MG63 (cell line): Measurements from ENCODE around the gene TMEM82. TPM values are rescaled to one million over a fixed set of nuclear protein-coding genes. Genes with fewer than 3 reads are reported as not detected.

Source experiments
- DNase-seq: peaks from one replicate; pipeline ENCODE4 v3.0.0-alpha.2; 2020
- H3K27me3 ChIP-seq: fragments of 250-450 bp; sonication (Bioruptor Pico); 2 replicates; pipeline ENCODE4 v1.5.1; 2020; ENCODE audit warnings: mild to moderate bottlenecking, moderate library complexity
- H3K36me3 ChIP-seq: fragments of 250-450 bp; sonication (Bioruptor Pico); 2 replicates; pipeline ENCODE4 v1.5.1; 2020; ENCODE audit warnings: mild to moderate bottlenecking, moderate library complexity
- H3K4me3 ChIP-seq: fragments of 250-450 bp; sonication (Bioruptor Pico); 2 replicates; pipeline ENCODE4 v1.5.1; 2020; ENCODE audit warnings: mild to moderate bottlenecking, moderate library complexity
- H3K9me3 ChIP-seq: fragments of 250-450 bp; sonication (Bioruptor Pico); 2 replicates; pipeline ENCODE4 v1.5.1; 2020; ENCODE audit warnings: mild to moderate bottlenecking, moderate library complexity
- total RNA-seq: library from RNA; depleted of rRNA; stranded (reverse); fragments of >200 nt; shearing (Covaris generic); gene quantifications from 2 replicates; pipeline ENCODE4 v1.2.3, GENCODE V29; 2014; ENCODE audit warnings: low replicate concordance

Gene TMEM82
- total RNA-seq, 1 experiment from 2014 or later = not detected

DNA sequence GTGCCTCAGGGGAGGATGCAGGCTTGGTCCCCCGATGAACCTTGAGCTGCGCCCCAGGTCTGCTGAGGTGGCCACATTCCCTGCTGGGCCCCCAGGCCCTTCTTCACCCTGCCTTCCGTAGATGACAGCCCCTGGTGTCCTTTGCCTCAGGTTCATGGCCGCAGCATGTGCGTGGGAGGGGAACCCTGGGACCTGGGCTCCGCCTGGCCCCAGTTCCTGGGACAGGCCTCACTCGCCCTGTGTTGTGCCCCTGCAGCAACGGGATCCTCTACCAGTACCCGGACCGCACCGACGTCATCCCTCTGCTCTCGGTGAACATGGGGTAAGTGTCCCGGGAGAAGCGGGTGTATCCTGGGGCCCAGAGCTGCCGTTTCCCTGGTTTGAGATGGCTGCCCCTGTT lies 11.4 kb upstream of the TMEM82 start:
- Histone ChIP-seq H3K4me3 (no peak overlapping the region), H3K27me3 (no peaks in the 10 kb centered on the region), H3K36me3 (peaks cover 29% of the 10 kb centered on the region), H3K9me3 (no peaks in the 10 kb centered on the region)
- DNase-seq = no peak

DNA sequence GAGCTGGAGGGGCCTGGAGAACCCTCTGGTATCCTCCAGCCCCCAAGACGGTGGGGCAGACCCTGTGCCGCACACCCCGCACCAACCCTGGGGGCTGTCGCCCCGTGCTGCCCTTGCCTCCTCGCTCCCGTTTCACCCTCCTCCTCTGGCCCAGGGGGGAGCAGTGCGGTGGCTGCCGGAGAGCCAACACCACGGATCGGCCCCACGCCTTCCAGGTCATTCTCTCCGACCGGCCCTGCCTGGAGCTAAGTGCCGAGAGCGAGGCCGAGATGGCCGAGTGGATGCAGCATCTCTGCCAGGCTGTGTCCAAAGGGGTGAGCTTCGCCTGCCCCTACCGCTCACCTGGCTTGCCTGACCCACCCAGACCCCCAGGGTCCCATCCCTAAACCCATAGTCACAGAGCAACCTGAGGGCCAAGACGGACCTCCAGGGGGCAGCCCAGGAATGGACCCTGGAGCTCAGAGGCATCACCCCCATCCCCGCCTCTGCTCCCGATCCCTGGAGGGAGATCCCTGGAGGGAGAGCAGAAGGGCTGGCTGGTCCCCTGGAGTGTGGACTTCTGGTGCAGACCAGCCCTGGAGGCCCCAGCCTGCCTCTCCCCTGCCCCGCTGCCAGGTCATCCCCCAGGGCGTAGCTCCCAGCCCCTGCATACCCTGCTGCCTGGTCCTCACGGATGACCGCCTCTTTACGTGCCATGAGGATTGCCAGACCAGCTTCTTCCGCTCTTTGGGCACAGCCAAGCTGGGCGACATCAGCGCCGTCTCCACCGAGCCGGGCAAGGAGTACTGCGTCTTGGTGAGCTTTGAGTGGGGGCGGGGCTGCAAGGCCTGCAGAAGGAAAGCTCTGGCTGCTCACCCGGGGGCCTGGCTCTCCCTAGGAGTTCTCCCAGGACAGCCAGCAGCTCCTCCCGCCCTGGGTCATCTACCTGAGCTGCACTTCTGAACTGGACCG lies 10.3 kb upstream of the TMEM82 start:
- Histone ChIP-seq H3K9me3 (no peaks in the 10 kb centered on the region), H3K4me3 (no peak overlapping the region), H3K27me3 (no peaks in the 10 kb centered on the region), H3K36me3 (peaks cover 29% of the 10 kb centered on the region)
- no peak for DNase-seq

DNA sequence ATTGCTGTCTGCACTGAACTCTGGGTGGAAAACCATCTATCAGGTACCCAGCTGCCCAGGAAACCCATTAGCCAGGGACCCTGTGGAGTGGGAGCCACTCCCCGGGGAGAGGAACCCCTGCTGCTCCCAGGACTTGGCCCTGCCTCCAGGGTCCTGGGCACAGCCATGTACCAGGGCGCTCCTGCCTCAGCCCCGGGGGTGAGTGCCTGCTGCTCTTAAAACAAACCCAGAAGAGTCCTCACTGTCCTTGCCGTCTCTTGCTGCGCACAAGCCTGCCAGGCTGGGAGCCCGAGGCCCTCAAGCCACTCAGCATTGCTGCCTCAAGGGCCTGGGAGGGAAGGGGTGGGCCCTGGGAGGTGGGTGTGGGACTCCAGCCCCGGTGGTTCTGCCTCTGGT lies 9.6 kb upstream of the TMEM82 start:
- no peak for DNase-seq

DNA sequence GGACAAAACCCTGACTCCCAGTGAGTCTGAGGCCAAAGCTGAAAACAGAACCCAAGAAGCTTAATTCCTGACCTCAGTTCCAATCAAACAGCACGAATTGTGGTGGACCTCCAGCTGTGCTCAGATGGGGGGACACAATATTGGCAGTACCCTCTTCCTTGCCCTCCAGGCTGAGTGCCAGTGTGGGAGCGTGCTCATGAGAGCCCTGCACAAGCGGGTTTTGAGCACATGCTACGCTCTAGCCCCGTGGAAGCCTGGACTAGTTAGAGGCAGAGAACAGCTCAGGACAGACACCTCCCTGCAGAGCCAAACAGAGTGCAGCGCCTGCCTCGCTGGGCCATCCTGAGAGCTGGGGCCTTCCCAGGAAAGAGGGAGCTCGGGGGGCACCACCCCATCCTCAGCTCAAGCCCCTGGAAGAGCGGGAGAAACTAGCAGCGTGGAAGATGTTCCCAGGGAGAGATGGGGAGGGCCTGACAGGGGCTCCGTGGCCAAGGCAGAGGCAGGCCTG lies 9.0 kb upstream of the TMEM82 start:
- peaks cover 20% of the 10 kb centered on the region for H3K36me3 ChIP-seq
- H3K4me3 ChIP-seq = no peak overlapping the region
- H3K27me3 ChIP-seq = no peaks in the 10 kb centered on the region
- no peak for DNase-seq
- no peaks in the 10 kb centered on the region for H3K9me3 ChIP-seq

More for the DNA sequence above, 9.6 kb upstream of the TMEM82 start:
- H3K4me3 ChIP-seq = no peak overlapping the region
- no peaks in the 10 kb centered on the region for H3K9me3 ChIP-seq
- no peaks in the 10 kb centered on the region for H3K27me3 ChIP-seq
- H3K36me3 ChIP-seq = peaks cover 25% of the 10 kb centered on the region

DNA sequence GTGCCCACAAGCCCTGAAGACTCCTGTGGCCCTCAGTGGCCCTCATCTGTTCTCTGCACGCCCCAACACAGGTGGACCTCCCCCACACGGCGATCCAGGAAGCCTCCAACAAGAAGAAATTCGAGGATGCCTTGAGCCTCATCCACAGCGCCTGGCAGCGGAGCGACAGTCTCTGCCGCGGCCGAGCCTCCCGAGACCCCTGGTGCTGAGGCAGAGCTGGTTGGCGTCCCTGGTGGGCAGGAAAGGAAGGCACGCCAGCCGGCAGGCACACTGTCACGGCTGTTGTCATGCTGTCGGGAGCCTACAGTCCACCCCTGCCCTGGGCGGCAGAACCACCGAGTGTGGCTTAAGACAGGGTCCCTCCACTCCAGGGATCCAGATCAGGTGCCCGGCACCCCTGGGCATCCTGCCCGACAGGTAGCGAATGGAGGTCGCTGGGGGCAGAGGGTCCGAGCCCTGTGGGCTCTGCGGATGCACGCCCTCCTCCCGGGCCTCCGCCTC lies 8.5 kb upstream of the TMEM82 start:
- Histone ChIP-seq H3K36me3 (peaks cover 20% of the 10 kb centered on the region), H3K27me3 (no peaks in the 10 kb centered on the region), H3K4me3 (no peak overlapping the region), H3K9me3 (no peaks in the 10 kb centered on the region)
- no peak for DNase-seq

DNA sequence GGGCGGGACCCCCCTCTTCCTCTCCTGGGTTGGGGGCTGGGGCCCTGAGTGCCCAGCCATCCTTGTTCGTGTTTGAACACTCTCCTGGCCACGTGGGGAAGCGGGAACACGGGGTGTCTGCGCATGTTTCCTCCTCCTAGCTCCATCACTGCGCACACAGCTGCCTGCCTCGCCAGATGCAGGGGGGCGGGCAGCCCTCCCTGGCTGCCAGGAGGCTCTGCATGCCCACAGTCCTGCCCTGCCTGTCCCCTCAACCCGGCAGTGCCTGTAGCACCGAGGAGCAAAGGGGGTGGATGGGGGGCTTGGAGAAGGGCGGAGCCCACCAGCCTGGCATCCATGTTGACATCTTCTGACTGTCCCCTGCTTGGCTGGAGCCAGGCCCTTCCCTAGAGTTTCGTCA lies 8.0 kb upstream of the TMEM82 start:
- no peaks in the 10 kb centered on the region for H3K9me3 ChIP-seq

DNA sequence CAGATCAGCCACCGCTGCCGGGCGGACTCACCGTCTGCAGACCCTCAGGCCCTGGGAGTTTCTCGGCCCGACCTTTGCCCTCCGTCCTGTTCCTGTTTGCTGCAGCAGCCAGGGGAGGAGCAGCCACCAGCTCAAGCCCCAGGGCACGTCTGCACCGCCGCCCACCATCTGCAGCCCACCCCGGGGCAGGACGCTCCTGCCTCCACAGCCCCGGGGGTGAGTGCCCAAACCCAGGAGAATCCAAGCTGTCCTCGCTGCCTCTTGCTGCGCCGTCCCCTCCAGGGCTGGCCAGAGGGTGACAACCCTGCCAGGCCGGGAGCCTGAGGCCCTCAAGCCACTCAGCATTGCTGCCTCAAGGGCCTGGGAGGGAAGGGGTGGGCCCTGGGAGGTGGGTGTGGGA lies 7.4 kb upstream of the TMEM82 start:
- no peaks in the 10 kb centered on the region for H3K9me3 ChIP-seq
- peaks cover 17% of the 10 kb centered on the region for H3K36me3 ChIP-seq
- no peak for DNase-seq
- no peak overlapping the region for H3K4me3 ChIP-seq
- H3K27me3 ChIP-seq = no peaks in the 10 kb centered on the region

More for the DNA sequence above, 8.0 kb upstream of the TMEM82 start:
- no peaks in the 10 kb centered on the region for H3K27me3 ChIP-seq
- DNase-seq = no peak
- H3K4me3 ChIP-seq = no peak overlapping the region
- peaks cover 20% of the 10 kb centered on the region for H3K36me3 ChIP-seq

DNA sequence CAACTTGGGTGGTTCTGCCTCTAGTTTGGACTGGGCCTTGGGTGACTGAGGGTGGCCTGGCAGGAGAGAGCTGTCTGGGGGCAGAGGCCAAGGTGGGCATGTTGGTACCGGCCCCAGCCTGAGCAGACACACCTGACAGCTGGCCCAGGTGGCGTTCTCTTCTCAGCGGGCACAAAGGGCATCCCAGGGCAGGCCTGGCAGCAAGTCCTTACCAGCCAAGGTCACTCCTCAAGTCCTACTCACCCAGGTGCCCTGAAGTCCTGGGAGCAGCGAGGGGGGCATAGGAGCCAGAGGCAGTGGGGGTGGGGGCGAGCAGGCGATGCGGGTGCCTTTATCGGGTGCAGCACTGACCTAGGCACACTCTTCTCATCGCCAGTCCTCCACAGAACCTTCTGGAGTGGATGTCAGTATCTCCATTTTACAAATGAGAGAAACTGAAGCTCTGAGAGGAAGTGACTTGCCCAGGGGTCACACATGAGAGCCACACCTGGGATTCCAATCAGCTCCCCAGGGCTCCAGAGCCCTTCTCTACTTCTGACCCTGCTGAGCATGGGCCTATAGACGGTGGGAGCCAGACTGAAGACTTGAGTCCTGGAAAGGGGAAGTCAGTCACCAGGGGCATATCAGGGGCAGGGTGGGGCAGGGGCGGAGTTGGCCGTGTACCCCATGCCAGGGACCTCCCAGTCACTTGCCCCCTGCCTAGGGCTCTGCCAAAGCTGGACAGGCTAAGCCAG lies 6.8 kb upstream of the TMEM82 start:
- H3K36me3 ChIP-seq = peaks cover 17% of the 10 kb centered on the region
- H3K27me3 ChIP-seq = no peaks in the 10 kb centered on the region
- H3K9me3 ChIP-seq = no peaks in the 10 kb centered on the region
- no peak overlapping the region for H3K4me3 ChIP-seq
- DNase-seq = no peak

DNA sequence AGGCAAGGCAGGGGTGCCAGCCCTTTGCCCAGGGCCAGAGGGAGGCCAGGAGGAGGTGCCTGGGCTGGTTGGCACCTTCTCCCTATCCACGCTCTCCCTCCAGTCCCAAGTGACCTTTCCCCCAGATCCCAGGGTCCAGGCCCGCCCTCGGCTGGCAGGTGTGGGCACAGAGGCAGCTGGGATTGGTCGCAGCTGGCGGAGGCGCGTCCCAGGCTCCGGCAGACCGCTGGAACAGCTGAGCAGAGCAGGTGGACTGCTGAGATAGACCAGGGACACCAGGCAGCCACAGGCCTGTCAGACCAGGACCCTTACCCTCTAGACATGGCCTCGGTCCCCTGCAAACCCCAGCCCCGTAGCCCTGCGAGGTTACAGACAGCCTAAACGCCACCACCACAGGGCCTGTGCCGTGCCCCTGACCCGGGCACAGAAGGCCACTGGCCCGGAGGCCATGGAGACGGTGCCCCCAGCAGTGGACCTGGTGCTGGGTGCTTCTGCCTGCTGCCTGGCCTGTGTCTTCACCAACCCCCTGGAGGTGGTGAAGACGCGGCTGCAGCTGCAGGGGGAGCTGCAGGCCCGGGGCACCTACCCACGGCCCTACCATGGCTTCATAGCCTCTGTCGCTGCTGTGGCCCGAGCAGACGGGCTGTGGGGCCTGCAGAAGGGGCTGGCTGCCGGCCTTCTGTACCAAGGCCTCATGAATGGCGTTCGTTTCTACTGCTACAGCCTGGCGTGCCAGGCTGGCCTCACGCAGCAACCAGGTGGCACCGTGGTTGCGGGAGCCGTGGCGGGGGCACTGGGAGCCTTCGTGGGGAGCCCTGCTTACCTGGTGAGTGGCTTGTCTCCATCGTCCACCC lies 6.0 kb upstream of the TMEM82 start, which contains the start of gene SLC25A34:
TSS of gene SLC25A34 (plus strand) at position 221 of the 854 bp plus-strand sequence. CDS start at position 449, 228 bp downstream.
- Histone ChIP-seq H3K4me3 (no peak within 1 kb of the TSS), H3K36me3 (peaks cover 13% of the 10 kb centered on the region; the same call in 1 of the 2 replicates), H3K9me3 (no peaks in the 10 kb centered on the region), H3K27me3 (no peaks in the 10 kb centered on the region)
- DNase-seq = no peak

DNA sequence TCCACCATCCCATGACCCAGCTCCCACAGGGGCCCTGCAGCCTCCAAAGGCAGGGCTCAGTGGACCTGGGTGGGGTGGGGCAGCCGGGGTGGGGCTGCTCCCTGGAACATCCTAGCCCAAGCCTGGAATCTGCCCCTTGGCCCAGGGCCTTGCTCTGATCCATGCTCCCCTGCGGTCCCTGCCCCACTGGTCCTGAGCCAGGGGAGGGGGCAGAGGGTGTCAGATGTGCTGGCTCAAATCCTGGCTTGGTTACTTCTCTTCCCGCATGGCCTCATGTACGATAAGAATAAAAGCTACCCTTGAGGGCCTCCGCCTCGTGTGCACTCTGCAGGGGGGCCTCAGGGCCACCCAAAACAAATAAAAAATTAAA lies 5.4 kb upstream of the TMEM82 start:
- Histone ChIP-seq H3K36me3 (peaks cover 13% of the 10 kb centered on the region; the same call in 1 of the 2 replicates), H3K9me3 (no peaks in the 10 kb centered on the region), H3K4me3 (no peak overlapping the region), H3K27me3 (no peaks in the 10 kb centered on the region)
- DNase-seq = no peak

DNA sequence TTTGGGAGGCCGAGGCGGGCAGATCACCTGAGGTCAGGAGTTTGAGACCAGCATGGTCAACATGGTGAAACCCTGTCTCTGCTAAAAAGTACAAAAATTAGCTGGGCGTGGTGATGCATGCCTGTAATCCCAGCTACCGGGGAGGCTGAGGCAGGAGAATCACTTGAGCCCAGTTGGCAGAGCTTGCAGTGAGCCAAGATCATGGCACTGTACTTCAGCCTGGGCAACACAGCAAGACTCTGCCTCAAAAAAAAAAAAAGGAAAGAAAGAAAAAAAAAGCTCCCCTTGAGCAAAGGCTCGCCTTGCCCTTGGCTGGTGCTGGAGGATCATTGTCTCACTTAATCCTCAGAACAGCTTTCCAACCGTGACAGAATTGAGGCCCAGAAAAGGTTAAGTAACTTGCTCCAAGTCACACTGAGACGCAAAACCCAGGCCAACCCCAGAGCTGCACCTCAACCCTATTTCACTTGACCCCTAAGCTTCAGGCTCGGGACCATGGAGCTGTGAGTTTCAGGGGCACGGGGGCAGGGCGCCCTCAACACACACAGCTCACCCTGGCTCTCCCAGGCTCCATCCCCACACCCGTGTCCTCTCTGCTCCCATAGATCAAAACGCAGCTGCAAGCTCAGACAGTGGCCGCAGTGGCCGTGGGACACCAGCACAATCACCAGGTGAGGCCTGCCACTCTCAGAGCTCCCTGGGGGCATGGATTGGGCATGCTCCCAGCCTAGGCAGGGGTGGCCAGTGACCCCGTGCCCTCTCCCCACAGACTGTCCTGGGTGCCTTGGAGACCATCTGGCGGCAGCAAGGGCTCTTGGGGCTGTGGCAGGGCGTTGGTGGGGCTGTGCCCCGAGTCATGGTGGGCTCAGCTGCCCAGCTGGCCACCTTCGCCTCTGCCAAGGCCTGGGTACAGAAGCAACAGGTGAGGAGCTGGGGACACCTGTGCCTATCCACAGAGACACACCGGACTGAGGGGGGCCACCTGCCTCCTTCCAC lies 4.7 kb upstream of the TMEM82 start:
- Histone ChIP-seq H3K27me3 (no peaks in the 10 kb centered on the region), H3K9me3 (no peaks in the 10 kb centered on the region), H3K36me3 (peaks cover 13% of the 10 kb centered on the region; the same call in 1 of the 2 replicates), H3K4me3 (no peak overlapping the region)
- DNase-seq = no peak

DNA sequence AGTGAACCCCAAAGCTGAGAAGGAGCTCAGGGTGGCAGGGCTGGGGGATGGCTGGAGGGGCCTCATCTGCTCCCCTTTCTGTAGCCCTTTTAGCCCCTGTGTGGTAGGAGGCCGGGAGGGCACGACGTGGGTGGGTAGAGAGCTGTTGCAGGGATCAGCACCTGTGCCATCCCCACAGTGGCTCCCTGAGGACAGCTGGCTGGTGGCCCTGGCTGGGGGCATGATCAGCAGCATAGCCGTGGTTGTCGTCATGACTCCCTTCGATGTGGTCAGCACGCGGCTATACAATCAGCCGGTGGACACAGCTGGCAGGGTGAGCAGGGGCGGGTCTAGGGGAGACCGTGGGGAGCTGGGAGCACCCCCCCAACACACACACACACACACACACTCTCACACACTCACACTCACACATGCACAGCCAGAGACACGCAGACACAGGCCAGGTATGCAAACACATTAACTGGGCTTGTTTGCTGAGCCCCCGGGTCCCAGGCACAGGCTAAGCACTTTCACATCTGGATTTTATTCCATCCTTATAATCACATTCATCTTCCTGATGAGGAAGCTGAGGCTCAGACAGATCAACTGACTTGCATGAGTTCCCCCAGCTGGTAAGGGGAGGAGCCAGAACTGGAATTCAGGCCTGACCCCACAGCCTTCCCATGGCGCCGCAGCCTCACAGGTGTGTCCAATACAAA lies 3.7 kb upstream of the TMEM82 start:
- H3K9me3 ChIP-seq = no peaks in the 10 kb centered on the region
- peaks cover 13% of the 10 kb centered on the region; the same call in 1 of the 2 replicates for H3K36me3 ChIP-seq
- H3K27me3 ChIP-seq = no peaks in the 10 kb centered on the region
- no peak overlapping the region for H3K4me3 ChIP-seq
- DNase-seq = no peak

DNA sequence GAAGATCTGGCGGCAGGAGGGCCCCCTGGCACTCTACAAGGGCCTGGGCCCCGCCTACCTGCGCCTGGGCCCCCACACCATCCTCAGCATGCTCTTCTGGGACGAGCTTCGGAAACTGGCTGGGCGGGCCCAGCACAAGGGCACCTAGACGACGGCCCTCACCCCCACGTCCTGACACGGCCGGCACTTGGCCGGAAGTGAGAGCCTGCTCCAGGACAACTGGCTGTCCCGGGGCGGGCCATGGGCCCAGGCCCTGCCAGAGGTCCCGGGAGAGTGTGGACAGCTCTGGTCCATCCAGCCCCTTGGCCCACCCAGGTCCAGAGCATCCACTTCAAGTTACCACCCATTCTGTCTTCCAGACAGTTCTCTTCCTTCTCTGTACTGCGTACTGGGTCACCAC lies 3.0 kb upstream of the TMEM82 start:
- DNase-seq = no peak
- Histone ChIP-seq H3K4me3 (no peak overlapping the region), H3K9me3 (no peaks in the 10 kb centered on the region), H3K36me3 (peaks cover 6% of the 10 kb centered on the region; the same call in 1 of the 2 replicates), H3K27me3 (no peaks in the 10 kb centered on the region)

DNA sequence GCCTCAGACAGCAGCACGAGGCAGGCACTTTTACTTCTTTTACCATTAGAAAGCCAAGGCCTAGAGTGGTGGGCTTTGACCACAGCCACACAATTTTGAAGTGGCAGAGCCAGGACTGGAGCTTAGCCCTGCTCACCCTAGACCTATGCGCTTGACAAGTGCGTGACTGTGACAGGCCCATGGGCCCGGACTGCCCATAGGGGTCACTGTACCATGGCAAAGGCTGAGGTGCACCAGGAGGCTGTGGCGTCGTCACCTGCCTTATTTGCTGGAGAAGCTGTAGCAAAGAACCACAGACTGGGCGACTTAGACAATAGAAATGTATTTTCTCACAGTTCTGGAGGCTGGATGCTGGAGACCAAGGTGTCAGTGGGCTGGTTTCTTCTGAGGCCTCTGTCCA lies 2.6 kb upstream of the TMEM82 start:
- Histone ChIP-seq H3K9me3 (no peaks in the 10 kb centered on the region), H3K36me3 (0 out of 2 replicates have a peak, but pooled peaks cover 2% of the 10 kb centered on the region), H3K27me3 (no peaks in the 10 kb centered on the region), H3K4me3 (no peak overlapping the region)
- DNase-seq = no peak
